Ammon's horn (tissue), 1 donor: ENCODE data around the gene ABCB10.

Experiments used
- DNase-seq: peaks from one replicate; pipeline ENCODE4 v3.0.0-alpha.2; 2016; ENCODE audit warnings: low spot score

ABCB10 gene

GRCh38 chr1:229474509-229474908 is 84.0 kb downstream of the ABCB10 start:
- no peak for DNase-seq

GRCh38 chr1:229471175-229471574 is 87.3 kb downstream of the ABCB10 start:
- no peak for DNase-seq

DNA sequence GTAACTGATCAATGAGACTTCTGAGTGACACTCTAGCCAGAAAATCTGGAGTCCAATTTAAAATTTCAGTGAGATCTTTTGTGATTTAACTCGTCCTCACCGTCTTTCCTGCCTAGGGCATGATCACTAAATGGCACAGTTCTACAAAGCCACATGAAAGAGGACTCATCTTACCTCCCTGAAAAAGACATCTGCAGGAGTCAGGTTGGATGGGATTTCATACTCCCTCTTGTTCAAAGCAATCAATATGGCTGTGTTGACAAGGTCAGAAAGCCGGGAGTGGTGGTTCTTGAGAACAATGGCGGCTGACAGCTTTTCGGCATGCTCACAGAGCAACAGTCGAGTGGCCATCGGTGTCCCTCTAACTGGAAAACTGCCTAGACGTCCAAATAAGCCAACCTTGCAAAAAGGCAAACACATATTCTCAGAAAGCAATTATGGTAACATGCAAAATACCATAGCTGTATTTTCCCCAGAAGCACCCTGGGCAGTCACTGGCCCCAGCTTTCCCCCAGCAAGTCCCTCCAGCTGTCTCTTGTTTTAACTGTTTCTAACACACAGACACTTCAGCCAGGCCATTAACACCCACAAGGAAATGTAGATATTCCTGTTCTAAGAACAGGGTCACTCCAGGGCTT is 88.0 kb downstream of the ABCB10 start:
- DNase-seq, result no peak

DNA sequence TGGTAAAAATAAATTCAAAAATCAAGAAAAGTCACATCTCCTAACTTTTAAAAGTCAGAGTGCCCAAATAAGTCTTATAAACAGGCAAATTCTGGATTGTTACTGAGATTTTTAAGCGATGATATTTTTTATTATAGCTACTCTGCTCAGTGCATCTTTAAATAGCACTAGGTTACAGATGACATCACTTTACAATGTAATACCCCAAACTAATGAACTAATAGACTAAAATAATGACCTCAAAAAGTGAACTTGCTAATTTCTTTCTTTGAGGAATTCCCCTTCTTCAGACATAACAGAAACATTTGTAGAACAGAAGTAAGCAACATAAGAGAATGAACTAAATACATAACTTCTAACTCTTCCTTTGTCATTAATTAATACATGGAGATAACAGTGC is 91.6 kb downstream of the ABCB10 start:
- DNase-seq, result no peak
